Astrocyte (in vitro differentiated cells and primary cell): ENCODE results near the gene FBN1. TPM values are rescaled to one million over a fixed set of nuclear protein-coding genes. Genes with fewer than 3 reads are reported as not detected.

Experiments used
- DNase-seq: peaks from one replicate; pipeline ENCODE4 v3.0.0-alpha.2; 2010; ENCODE audit warnings: low read depth
- FAIRE-seq: peaks from 2 replicates; lab custom pipeline; 2011; peaks lifted over from hg19 to GRCh38; lab: Jason Lieb, UNC
- H2AFZ ChIP-seq: 2 replicates; pipeline ENCODE4 v1.6.0; 2012; ENCODE audit warnings: low read depth, low read length, inconsistent platforms
- H3K27ac ChIP-seq: 2 replicates; pipeline ENCODE4 v1.5.1; 2011; ENCODE audit warnings: low read depth, low read length, inconsistent platforms
- H3K27me3 ChIP-seq: 2 replicates; pipeline ENCODE4 v1.6.0; 2011; ENCODE audit warnings: low read length, inconsistent platforms; ENCODE audit not compliant: insufficient read depth
- H3K36me3 ChIP-seq: 2 replicates; pipeline ENCODE4 v1.5.1; 2011; ENCODE audit warnings: low read length, inconsistent platforms; ENCODE audit not compliant: insufficient read depth
- H3K4me1 ChIP-seq: 2 replicates; pipeline ENCODE4 v1.5.1; 2011; ENCODE audit warnings: low read length, inconsistent platforms; ENCODE audit not compliant: insufficient read depth
- H3K4me2 ChIP-seq: 2 replicates; pipeline ENCODE4 v1.6.0; 2012; ENCODE audit warnings: low read length, inconsistent platforms
- H3K4me3 ChIP-seq: 2 replicates; pipeline ENCODE4 v1.5.1; 2011; ENCODE audit warnings: low read depth, mild to moderate bottlenecking, low read length, inconsistent platforms; ENCODE audit not compliant: insufficient read depth
- H3K79me2 ChIP-seq: 2 replicates; pipeline ENCODE4 v1.6.0; 2012; ENCODE audit warnings: mild to moderate bottlenecking, low read length, inconsistent platforms; ENCODE audit not compliant: insufficient read depth
- H3K9ac ChIP-seq: 2 replicates; pipeline ENCODE4 v1.6.0; 2012; ENCODE audit warnings: mild to moderate bottlenecking, low read length, inconsistent platforms
- H3K9me3 ChIP-seq: 2 replicates; pipeline ENCODE4 v1.5.1; 2012; ENCODE audit warnings: low read depth, mild to moderate bottlenecking, low read length, inconsistent platforms; ENCODE audit not compliant: insufficient read depth
- H4K20me1 ChIP-seq: 2 replicates; pipeline ENCODE4 v1.6.0; 2012; ENCODE audit warnings: low read length, inconsistent platforms; ENCODE audit not compliant: insufficient read depth
- H3K27ac Mint-ChIP-seq: one replicate; pipeline ENCODE4 v1.8.0; 2021; ENCODE audit warnings: mild to moderate bottlenecking, mixed read lengths; ENCODE audit not compliant: unreplicated experiment
- H3K27me3 Mint-ChIP-seq: one replicate; pipeline ENCODE4 v1.8.0; 2021; ENCODE audit warnings: low read depth, mixed read lengths; ENCODE audit not compliant: unreplicated experiment
- H3K36me3 Mint-ChIP-seq: one replicate; pipeline ENCODE4 v1.8.0; 2021; ENCODE audit warnings: low read depth, mixed read lengths; ENCODE audit not compliant: unreplicated experiment
- H3K4me1 Mint-ChIP-seq: one replicate; pipeline ENCODE4 v1.8.0; 2021; ENCODE audit warnings: low read depth, mixed read lengths; ENCODE audit not compliant: unreplicated experiment
- H3K4me3 Mint-ChIP-seq: one replicate; pipeline ENCODE4 v1.8.0; 2021; ENCODE audit warnings: mild to moderate bottlenecking, moderate library complexity, mixed read lengths; ENCODE audit not compliant: unreplicated experiment
- H3K9me3 Mint-ChIP-seq: one replicate; pipeline ENCODE4 v1.8.0; 2021; ENCODE audit warnings: mild to moderate bottlenecking, mixed read lengths; ENCODE audit not compliant: unreplicated experiment
- CTCF ChIP-seq: IDR thresholded peaks from 2 replicates; pipeline ENCODE4 v1.5.1; 2011; ENCODE audit warnings: low read depth, mild to moderate bottlenecking, inconsistent platforms, low read length, moderate library complexity; ENCODE audit not compliant: insufficient read depth
- EZH2 ChIP-seq: IDR thresholded peaks from 2 replicates; pipeline ENCODE4 v1.6.1; 2012; ENCODE audit warnings: mild to moderate bottlenecking, low read length, inconsistent platforms; ENCODE audit not compliant: insufficient read depth
- total RNA-seq: library from RNA; stranded (reverse); gene quantifications from 2 replicates; pipeline ENCODE4 v1.2.1, GENCODE V29; 2021

The FBN1 gene
- total RNA-seq, 1 donor from 2014 or later = 210 TPM

GRCh38 chr15:48381861-48382260 is 263.6 kb downstream of the FBN1 start:
- DNase-seq (no peak), FAIRE-seq (no peak)
- Histone ChIP-seq H3K79me2 (no peaks in the 10 kb centered on the region), H3K27me3 (no peaks in the 10 kb centered on the region), H3K36me3 (no peaks in the 10 kb centered on the region), H4K20me1 (no peaks in the 10 kb centered on the region), H2AFZ (no peak overlapping the region), H3K4me3 (no peak overlapping the region), H3K9me3 (no peaks in the 10 kb centered on the region), H3K27ac (no peak overlapping the region), H3K9ac (no peak overlapping the region), H3K4me2 (no peak overlapping the region), H3K4me1 (peaks cover 12% of the 10 kb centered on the region)
- H3K4me3 Mint-ChIP-seq = no peak overlapping the region
- H3K36me3 Mint-ChIP-seq = peaks cover 2% of the 10 kb centered on the region
- H3K27ac Mint-ChIP-seq = no peak overlapping the region
- peaks cover 5% of the 10 kb centered on the region for H3K9me3 Mint-ChIP-seq
- TF ChIP-seq EZH2 (no peak), CTCF (no peak)
- no peaks in the 10 kb centered on the region for H3K27me3 Mint-ChIP-seq
- peaks cover 6% of the 10 kb centered on the region for H3K4me1 Mint-ChIP-seq

- H3K27ac Mint-ChIP-seq = no peak overlapping the region
- no peaks in the 10 kb centered on the region for H3K27me3 ChIP-seq
These were observed 265.3 kb downstream of the FBN1 start for GRCh38 chr15:48380198-48380597.

More at GRCh38 chr15:48380198-48380597, 265.3 kb downstream of the FBN1 start:
- Histone ChIP-seq H3K4me2 (no peak overlapping the region), H3K27ac (no peak overlapping the region), H2AFZ (no peak overlapping the region), H4K20me1 (no peaks in the 10 kb centered on the region), H3K36me3 (no peaks in the 10 kb centered on the region), H3K9me3 (no peaks in the 10 kb centered on the region), H3K4me3 (no peak overlapping the region), H3K4me1 (peaks cover 9% of the 10 kb centered on the region), H3K79me2 (no peaks in the 10 kb centered on the region), H3K9ac (no peak overlapping the region)
- peaks cover 13% of the 10 kb centered on the region for H3K9me3 Mint-ChIP-seq
- peaks cover 6% of the 10 kb centered on the region for H3K4me1 Mint-ChIP-seq
- no peaks in the 10 kb centered on the region for H3K27me3 Mint-ChIP-seq
- no peak for TF ChIP-seq EZH2
- TF ChIP-seq CTCF = no peak
- DNase-seq = no peak
- H3K4me3 Mint-ChIP-seq = no peak overlapping the region
- peaks cover 2% of the 10 kb centered on the region for H3K36me3 Mint-ChIP-seq
- no peak for FAIRE-seq
